GM12873 (cell line): ENCODE data around the gene GRIK3.

ENCODE experiments used
- TF ChIP-seq, protein P1 (sequence below): IDR thresholded peaks from 2 replicates; pipeline ENCODE4 v1.5.1; 2012; ENCODE audit warnings: low read depth, mild to moderate bottlenecking, moderate library complexity, low read length, control low read depth; ENCODE audit not compliant: insufficient read depth; ENCODE audit errors: missing control alignments

The GRIK3 gene

DNA sequence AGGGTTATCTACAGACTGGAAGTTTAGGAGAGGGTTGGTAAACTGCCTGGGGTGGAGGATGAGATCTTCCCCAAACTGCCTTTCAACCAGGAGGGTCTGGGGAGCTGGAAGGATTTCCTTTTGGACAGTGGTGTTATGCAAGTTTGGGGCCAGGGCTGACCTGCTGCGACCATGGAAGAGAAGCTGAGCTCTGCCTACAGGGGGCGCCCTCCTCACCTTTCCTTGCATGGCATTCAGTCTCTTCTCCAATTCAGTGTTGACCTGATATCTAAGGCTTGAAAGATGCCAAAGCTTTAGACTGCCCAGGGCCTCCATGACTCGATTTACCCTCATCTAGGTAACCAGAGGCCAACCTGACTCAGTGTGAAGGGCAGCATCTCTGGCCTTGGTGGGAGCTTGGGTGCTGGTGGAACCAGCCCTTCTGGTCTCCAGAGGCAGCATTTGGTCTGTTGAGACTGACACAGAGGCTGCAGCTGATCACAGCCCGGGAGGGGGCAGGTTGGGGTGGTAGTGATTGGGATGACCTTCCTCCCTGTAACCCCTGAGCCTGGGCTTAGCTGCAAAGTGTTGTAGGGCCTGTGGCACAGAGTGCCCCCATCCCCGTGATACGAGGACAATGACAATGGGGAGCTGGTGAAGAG, 170.0 kb downstream of the GRIK3 start:
- TF ChIP-seq, protein P1, sequence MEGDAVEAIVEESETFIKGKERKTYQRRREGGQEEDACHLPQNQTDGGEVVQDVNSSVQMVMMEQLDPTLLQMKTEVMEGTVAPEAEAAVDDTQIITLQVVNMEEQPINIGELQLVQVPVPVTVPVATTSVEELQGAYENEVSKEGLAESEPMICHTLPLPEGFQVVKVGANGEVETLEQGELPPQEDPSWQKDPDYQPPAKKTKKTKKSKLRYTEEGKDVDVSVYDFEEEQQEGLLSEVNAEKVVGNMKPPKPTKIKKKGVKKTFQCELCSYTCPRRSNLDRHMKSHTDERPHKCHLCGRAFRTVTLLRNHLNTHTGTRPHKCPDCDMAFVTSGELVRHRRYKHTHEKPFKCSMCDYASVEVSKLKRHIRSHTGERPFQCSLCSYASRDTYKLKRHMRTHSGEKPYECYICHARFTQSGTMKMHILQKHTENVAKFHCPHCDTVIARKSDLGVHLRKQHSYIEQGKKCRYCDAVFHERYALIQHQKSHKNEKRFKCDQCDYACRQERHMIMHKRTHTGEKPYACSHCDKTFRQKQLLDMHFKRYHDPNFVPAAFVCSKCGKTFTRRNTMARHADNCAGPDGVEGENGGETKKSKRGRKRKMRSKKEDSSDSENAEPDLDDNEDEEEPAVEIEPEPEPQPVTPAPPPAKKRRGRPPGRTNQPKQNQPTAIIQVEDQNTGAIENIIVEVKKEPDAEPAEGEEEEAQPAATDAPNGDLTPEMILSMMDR = peak; percentile 85

DNA sequence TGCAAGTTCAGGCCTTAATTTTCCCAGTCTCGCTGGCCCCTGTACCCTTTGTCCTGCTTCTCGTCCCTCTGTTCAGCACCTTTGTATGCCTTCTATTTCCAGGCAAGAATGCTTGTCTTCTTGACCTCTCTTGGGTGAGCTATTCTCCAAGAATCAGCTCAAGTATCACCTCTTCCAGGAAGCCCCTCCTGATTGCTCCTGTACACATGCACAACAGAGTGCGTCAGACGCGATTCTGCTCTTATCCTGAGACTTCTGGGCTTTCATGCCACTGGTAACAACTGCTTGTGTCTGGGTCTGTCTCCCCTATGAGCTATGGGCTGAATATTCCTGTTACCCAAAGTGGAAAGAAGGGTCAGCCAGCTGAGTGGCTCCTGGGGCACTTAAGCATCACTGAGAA, 170.8 kb downstream of the GRIK3 start:
- TF ChIP-seq, protein P1 = no peak

DNA sequence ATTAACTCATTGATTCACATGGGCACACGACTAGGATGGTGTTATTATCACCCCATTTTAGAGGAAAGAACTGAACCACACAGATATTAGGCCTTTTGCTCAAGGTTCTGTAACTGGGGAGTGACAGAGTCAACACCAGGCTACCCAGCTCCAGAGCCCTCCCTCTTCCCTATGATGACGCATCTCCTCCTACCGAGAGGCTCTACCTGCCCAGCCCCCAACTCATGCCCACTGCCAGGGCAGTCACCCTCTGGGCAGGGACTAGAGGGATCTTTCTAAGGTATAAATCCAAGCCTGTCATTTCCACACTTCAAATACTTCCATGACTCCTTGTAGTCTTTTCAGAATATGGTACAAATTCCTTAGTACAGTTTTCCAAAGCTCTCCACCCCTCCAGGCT, 171.3 kb downstream of the GRIK3 start:
- TF ChIP-seq, protein P1 = no peak

DNA sequence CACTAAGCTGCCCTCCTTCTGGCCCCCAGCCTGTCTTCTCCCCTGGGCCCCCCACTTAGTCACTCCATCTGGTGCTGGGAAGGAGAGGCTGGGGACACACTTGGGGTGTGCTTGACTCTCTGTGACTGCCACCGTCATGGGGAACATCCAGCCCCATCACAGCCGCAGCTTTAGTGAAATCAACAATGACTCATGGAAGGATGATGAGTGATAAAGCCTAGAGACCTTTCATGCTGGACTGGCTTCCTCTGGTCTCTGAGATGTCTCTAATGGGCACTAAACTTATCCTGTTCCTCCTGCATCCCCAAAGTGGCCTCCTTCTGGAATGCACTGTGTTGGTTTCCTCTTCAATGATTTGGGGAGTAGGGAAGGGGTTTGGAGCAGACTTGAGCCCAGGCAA, 172.9 kb downstream of the GRIK3 start:
- TF ChIP-seq, protein P1 = no peak

DNA sequence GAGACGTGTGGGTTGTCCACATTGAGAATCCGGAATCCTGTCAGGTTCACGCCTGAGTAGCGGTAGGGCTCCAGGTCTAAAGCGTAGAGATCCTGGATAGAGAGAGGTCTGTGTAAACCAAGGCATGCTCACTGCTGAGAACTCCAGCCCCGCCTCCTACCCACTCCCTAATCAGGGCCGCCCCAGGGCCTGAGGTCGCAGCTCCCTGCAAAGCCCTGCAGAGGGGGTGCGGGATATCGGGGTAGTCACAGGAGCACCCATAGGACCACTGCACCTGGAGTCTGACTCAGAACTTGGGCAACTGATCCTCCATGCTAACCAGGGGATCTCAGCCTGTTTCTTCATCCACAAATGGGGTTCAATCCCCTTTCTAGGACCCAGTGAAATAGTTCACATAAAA, 174.4 kb downstream of the GRIK3 start:
- TF ChIP-seq, protein P1 = no peak

DNA sequence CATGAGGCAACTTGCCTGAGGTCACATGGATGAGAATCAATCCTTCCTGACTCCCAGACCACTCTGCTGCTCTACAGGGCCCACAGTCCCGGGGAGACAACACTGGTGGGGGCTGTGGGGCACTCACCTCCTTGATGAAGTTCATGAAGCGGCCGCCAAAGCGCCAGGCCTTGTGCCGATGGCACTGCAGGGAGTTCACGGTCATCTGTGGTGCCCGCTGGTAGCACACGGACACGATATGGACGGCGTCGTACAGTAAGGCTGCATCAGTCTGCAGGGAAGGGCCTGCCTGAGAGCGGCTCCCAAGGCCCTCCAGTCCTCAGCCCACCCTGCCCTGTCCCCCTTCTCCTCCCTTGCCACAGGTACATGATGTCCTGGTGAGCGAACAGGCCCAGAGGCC, 175.3 kb downstream of the GRIK3 start:
- TF ChIP-seq, protein P1 = no peak

DNA sequence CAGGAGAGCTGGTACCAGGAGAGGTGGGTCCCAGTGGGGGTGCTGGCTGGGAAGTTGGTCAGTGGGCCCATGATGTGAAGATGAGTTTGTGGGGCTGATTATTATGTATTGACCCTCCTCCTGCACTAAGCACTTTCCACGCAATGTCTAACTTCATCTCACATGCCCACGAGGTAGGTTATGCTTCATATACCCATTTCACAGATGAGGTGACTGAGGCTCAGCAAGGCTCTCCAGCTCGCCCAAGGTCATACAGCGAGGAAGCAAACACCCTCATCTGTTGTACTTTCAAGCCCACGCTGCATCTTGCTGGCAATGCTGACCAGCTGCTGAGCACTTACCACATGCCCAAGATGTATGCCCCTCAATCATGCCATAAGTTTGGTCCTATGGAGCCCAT, 175.8 kb downstream of the GRIK3 start:
- TF ChIP-seq, protein P1 = no peak

DNA sequence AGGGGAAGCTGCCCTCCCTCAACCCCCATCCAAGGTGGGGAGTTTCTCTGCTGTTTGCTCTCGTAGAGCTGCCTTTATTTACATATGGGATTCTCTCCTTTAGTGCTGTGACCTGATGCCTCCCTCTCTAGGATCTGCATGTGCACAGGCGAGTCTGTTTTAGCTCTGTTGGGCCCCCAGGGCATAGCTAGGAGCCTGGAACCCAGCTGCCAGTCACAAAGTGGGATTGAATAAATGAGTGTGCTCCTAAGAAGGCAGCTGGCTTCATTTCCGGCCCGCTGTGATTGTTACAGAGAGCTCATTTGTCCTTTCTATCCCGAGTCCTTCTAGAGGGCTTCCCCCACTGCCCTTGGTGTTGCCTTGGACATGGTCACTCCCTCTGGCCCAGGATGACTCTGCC, 176.6 kb downstream of the GRIK3 start:
- TF ChIP-seq, protein P1 = no peak
